Measurements from ENCODE around the gene MYO3B.
"Not testable (repeated sequence)": the region's sequence is repeated elsewhere in the genome, so short reads cannot be mapped to it uniquely, and the experiment has no call there.

MYO3B gene

GRCh38 chr2:170163411-170164065 is 14.4 kb upstream of the MYO3B start:
- DNase-seq: peak; percentile 65

- no peak for DNase-seq
Measured at GRCh38 chr2:170165129-170165528, 12.8 kb upstream of the MYO3B start.

GRCh38 chr2:170166735-170167134 is 11.2 kb upstream of the MYO3B start:
- no peak for DNase-seq

- no peak for DNase-seq
Measured at GRCh38 chr2:170170281-170171040, 7.5 kb upstream of the MYO3B start.

GRCh38 chr2:170176212-170176611 is 1.7 kb upstream of the MYO3B start:
- DNase-seq: no peak

GRCh38 chr2:170180031-170180566 is 2.2 kb downstream of the MYO3B start:
- no peak for DNase-seq

GRCh38 chr2:170181602-170182001 is 3.7 kb downstream of the MYO3B start:
- no peak for DNase-seq

- DNase-seq: no peak
Measured at GRCh38 chr2:170185319-170185718, 7.4 kb downstream of the MYO3B start.

GRCh38 chr2:170189757-170190156 is 11.8 kb downstream of the MYO3B start:
- no peak for DNase-seq

- DNase-seq: no peak
Measured at GRCh38 chr2:170190172-170190571, 12.2 kb downstream of the MYO3B start.

GRCh38 chr2:170191166-170191866 is 13.4 kb downstream of the MYO3B start:
- no peak for DNase-seq

- DNase-seq: no peak
Measured at GRCh38 chr2:170196963-170197362, 19.0 kb downstream of the MYO3B start.

- no peak for DNase-seq
Measured at GRCh38 chr2:170201275-170201674, 23.3 kb downstream of the MYO3B start.

GRCh38 chr2:170201734-170202393 is 23.9 kb downstream of the MYO3B start:
- no peak for DNase-seq

- no peak for DNase-seq
Measured at GRCh38 chr2:170202437-170202836, 24.5 kb downstream of the MYO3B start.

- DNase-seq: no peak
Measured at GRCh38 chr2:170204298-170204951, 26.5 kb downstream of the MYO3B start.

- no peak for DNase-seq
Measured at GRCh38 chr2:170206246-170206645, 28.3 kb downstream of the MYO3B start.

GRCh38 chr2:170206805-170207407 is 29.0 kb downstream of the MYO3B start:
- DNase-seq: no peak

GRCh38 chr2:170207901-170208300 is 30.0 kb downstream of the MYO3B start:
- no peak for DNase-seq

GRCh38 chr2:170208967-170209366 is 31.0 kb downstream of the MYO3B start:
- DNase-seq: no peak

GRCh38 chr2:170212625-170213280 is 34.8 kb downstream of the MYO3B start:
- peak; percentile 57 for DNase-seq

- DNase-seq: not testable (repeated sequence)
Measured at GRCh38 chr2:170213281-170213625, 35.3 kb downstream of the MYO3B start.
